ENCODE data around the gene ACYP1.

ACYP1 gene

DNA sequence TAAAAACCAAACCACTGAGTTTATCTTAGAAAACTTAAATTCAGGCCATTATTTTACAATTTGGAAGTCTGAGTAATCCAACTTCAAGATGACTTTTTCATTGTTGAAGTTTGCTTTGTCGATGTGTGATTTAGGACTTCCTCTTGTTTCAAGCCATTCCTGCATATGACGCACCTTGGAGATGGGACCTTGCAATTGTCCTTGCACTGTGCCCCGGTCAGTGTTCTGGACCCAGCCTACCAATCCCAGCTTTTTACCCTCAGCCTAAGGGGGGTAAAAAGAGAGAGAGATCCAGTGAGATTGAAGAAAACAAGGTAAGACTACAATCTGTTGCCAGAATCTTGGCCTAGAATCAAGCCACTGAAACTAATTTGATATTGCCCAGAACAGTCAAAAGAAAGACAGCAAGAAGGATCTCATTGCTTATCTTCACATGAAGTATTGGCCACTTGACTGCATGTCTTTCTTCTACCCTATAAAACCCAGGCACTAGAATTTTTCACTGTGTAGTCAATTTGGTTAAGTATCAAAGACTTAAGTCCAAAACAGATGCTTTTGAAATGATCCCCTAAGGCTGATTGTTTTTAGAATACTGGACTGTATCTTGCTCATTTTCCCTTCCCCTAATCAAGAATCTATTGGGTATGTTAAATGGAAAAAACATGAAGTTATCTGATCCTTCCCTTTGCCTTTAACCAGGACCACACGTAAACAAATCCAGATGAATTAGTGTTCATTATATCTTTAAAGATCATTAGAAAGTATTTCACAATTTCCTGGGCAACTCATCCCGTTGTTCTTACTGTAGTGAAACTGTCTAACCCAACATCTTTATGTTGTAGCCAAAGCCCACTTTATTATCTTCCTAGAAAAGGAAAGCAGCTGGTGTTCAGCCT is 10.2 kb downstream of the ACYP1 start:
- H3K4me3 ChIP-seq (ENCODE audit: low read length) = no peak overlapping the region
- H3K27me3 ChIP-seq (ENCODE audit: control insufficient read depth, insufficient read depth, low read length) = no peaks in the 10 kb centered on the region
- no peaks in the 10 kb centered on the region for H3K9me3 ChIP-seq (ENCODE audit: control insufficient read depth, insufficient read depth, low read length)
- no CpG with 5 or more reads among the region's 5 CpGs for WGBS (ENCODE audit: insufficient coverage, insufficient read length)
- DNase-seq (ENCODE audit: low read depth, low spot score) = no peak
- H3K4me1 ChIP-seq (ENCODE audit: control insufficient read depth, insufficient read depth, low read length) = no peaks in the 10 kb centered on the region
- H3K36me3 ChIP-seq (ENCODE audit: control insufficient read depth, insufficient read depth, low read length) = no peaks in the 10 kb centered on the region
- no peak overlapping the region for H3K27ac ChIP-seq (ENCODE audit: low read length)

GRCh38 chr14:75051556-75051899 is 12.3 kb downstream of the ACYP1 start:
- no peaks in the 10 kb centered on the region for H3K4me1 ChIP-seq (ENCODE audit: control insufficient read depth, insufficient read depth, low read length)
- no peaks in the 10 kb centered on the region for H3K9me3 ChIP-seq (ENCODE audit: control insufficient read depth, insufficient read depth, low read length)
- no peak overlapping the region for H3K4me3 ChIP-seq (ENCODE audit: low read length)
- no peaks in the 10 kb centered on the region for H3K27me3 ChIP-seq (ENCODE audit: control insufficient read depth, insufficient read depth, low read length)
- no peak overlapping the region for H3K27ac ChIP-seq (ENCODE audit: low read length)
- 100% methylated on average over 2 of the region's 5 CpGs for WGBS (ENCODE audit: insufficient coverage, insufficient read length)
- no peak for DNase-seq (ENCODE audit: low read depth, low spot score)
- no peaks in the 10 kb centered on the region for H3K36me3 ChIP-seq (ENCODE audit: control insufficient read depth, insufficient read depth, low read length)

DNA sequence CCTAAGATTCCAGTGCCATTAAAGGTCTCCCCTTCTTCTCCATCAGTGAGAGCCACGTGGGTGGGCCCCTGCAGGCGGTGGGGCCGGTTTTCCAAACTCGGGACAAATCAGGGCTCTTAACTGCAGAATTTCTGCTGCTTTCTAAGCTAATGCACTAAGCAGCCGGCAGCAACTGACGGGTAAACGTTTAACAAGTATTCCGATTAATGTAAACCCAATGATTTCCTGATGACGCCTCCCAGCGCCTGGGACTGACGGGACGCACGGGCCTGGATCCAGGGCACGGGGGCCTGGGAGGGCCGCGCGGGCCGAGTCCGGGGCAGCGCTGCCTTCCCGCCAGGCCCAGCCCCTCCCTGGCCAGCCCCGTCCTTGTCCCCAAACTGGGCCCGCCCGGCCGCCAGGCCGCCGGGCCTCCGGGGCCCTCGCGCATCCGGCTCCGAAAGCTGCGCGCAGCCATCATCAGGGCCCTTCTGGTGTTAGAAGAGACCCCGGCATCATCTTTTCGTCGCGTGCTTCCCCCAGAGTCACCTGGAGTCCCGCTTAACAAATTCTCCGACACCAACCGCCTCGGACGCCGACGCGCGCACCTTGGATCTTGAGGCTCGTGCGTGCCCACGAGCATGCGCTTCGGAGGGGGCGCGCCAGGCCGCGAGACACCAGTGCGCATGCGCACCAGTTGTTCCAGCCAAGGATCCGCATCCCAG is 12.8 kb downstream of the ACYP1 start, which contains the start of gene MLH3:
MLH3 (minus strand) TSS at position 616 of the 704 bp plus-strand sequence. CDS start 1,812 bp downstream, outside the sequence.
- Histone ChIP-seq H3K4me3 (ENCODE audit: low read length) (peak within 1 kb of the TSS; percentile 65; the same call in 1 of the 2 replicates), H3K27ac (ENCODE audit: low read length) (no peak within 1 kb of the TSS), H3K36me3 (ENCODE audit: control insufficient read depth, insufficient read depth, low read length) (no peaks in the 10 kb centered on the region), H3K9me3 (ENCODE audit: control insufficient read depth, insufficient read depth, low read length) (no peaks in the 10 kb centered on the region), H3K27me3 (ENCODE audit: control insufficient read depth, insufficient read depth, low read length) (no peaks in the 10 kb centered on the region), H3K4me1 (ENCODE audit: control insufficient read depth, insufficient read depth, low read length) (no peaks in the 10 kb centered on the region)
- peak; percentile 82 for DNase-seq (ENCODE audit: low read depth, low spot score)
- no CpG with 5 or more reads among the region's 59 CpGs for WGBS (ENCODE audit: insufficient coverage, insufficient read length)

- Histone ChIP-seq H3K4me1 (ENCODE audit: control insufficient read depth, insufficient read depth, low read length) (no peaks in the 10 kb centered on the region), H3K9me3 (ENCODE audit: control insufficient read depth, insufficient read depth, low read length) (no peaks in the 10 kb centered on the region), H3K27ac (ENCODE audit: low read length) (no peak overlapping the region), H3K36me3 (ENCODE audit: control insufficient read depth, insufficient read depth, low read length) (no peaks in the 10 kb centered on the region), H3K27me3 (ENCODE audit: control insufficient read depth, insufficient read depth, low read length) (no peaks in the 10 kb centered on the region), H3K4me3 (ENCODE audit: low read length) (no peak overlapping the region)
- no peak for DNase-seq (ENCODE audit: low read depth, low spot score)
- WGBS (ENCODE audit: insufficient coverage, insufficient read length) = no CpG with 5 or more reads among the region's 3 CpGs
Observed at GRCh38 chr14:75049731-75050201, 14.1 kb downstream of the ACYP1 start.

- WGBS (ENCODE audit: insufficient coverage, insufficient read length) = no CpG with 5 or more reads among the region's 5 CpGs
Observed at GRCh38 chr14:75049136-75049535, 14.7 kb downstream of the ACYP1 start.

GRCh38 chr14:75048101-75048500 is 15.7 kb downstream of the ACYP1 start:
- Histone ChIP-seq H3K4me1 (ENCODE audit: control insufficient read depth, insufficient read depth, low read length) (no peaks in the 10 kb centered on the region), H3K4me3 (ENCODE audit: low read length) (no peak overlapping the region), H3K27me3 (ENCODE audit: control insufficient read depth, insufficient read depth, low read length) (no peaks in the 10 kb centered on the region), H3K36me3 (ENCODE audit: control insufficient read depth, insufficient read depth, low read length) (no peaks in the 10 kb centered on the region), H3K27ac (ENCODE audit: low read length) (no peak overlapping the region), H3K9me3 (ENCODE audit: control insufficient read depth, insufficient read depth, low read length) (no peaks in the 10 kb centered on the region)
- no CpG with 5 or more reads among the region's 2 CpGs for WGBS (ENCODE audit: insufficient coverage, insufficient read length)
- DNase-seq (ENCODE audit: low read depth, low spot score) = no peak

More at GRCh38 chr14:75049136-75049535, 14.7 kb downstream of the ACYP1 start:
- H3K27ac ChIP-seq (ENCODE audit: low read length) = no peak overlapping the region
- no peaks in the 10 kb centered on the region for H3K4me1 ChIP-seq (ENCODE audit: control insufficient read depth, insufficient read depth, low read length)
- no peak overlapping the region for H3K4me3 ChIP-seq (ENCODE audit: low read length)
- no peaks in the 10 kb centered on the region for H3K27me3 ChIP-seq (ENCODE audit: control insufficient read depth, insufficient read depth, low read length)
- no peaks in the 10 kb centered on the region for H3K36me3 ChIP-seq (ENCODE audit: control insufficient read depth, insufficient read depth, low read length)
- H3K9me3 ChIP-seq (ENCODE audit: control insufficient read depth, insufficient read depth, low read length) = no peaks in the 10 kb centered on the region
- DNase-seq (ENCODE audit: low read depth, low spot score) = no peak

- no peaks in the 10 kb centered on the region for H3K27me3 ChIP-seq (ENCODE audit: control insufficient read depth, insufficient read depth, low read length)
- no peak for DNase-seq (ENCODE audit: low read depth, low spot score)
- no peaks in the 10 kb centered on the region for H3K4me1 ChIP-seq (ENCODE audit: control insufficient read depth, insufficient read depth, low read length)
- H3K27ac ChIP-seq (ENCODE audit: low read length) = no peak overlapping the region
- no peaks in the 10 kb centered on the region for H3K36me3 ChIP-seq (ENCODE audit: control insufficient read depth, insufficient read depth, low read length)
- H3K4me3 ChIP-seq (ENCODE audit: low read length) = no peak overlapping the region
- WGBS (ENCODE audit: insufficient coverage, insufficient read length) = no CpG with 5 or more reads among the region's 4 CpGs
- H3K9me3 ChIP-seq (ENCODE audit: control insufficient read depth, insufficient read depth, low read length) = no peaks in the 10 kb centered on the region
Observed at GRCh38 chr14:75047506-75047905, 16.3 kb downstream of the ACYP1 start.

GRCh38 chr14:75046899-75047298 is 16.9 kb downstream of the ACYP1 start:
- no peak for DNase-seq (ENCODE audit: low read depth, low spot score)
- no CpG with 5 or more reads among the region's 3 CpGs for WGBS (ENCODE audit: insufficient coverage, insufficient read length)
- Histone ChIP-seq H3K36me3 (ENCODE audit: control insufficient read depth, insufficient read depth, low read length) (0 out of 2 replicates have a peak, but pooled peaks cover 2% of the 10 kb centered on the region), H3K9me3 (ENCODE audit: control insufficient read depth, insufficient read depth, low read length) (no peaks in the 10 kb centered on the region), H3K4me3 (ENCODE audit: low read length) (no peak overlapping the region), H3K27me3 (ENCODE audit: control insufficient read depth, insufficient read depth, low read length) (no peaks in the 10 kb centered on the region), H3K27ac (ENCODE audit: low read length) (no peak overlapping the region), H3K4me1 (ENCODE audit: control insufficient read depth, insufficient read depth, low read length) (no peaks in the 10 kb centered on the region)

GRCh38 chr14:75046275-75046674 is 17.5 kb downstream of the ACYP1 start:
- no peaks in the 10 kb centered on the region for H3K4me1 ChIP-seq (ENCODE audit: control insufficient read depth, insufficient read depth, low read length)
- H3K9me3 ChIP-seq (ENCODE audit: control insufficient read depth, insufficient read depth, low read length) = no peaks in the 10 kb centered on the region
- no peaks in the 10 kb centered on the region for H3K27me3 ChIP-seq (ENCODE audit: control insufficient read depth, insufficient read depth, low read length)
- no peak overlapping the region for H3K27ac ChIP-seq (ENCODE audit: low read length)
- WGBS (ENCODE audit: insufficient coverage, insufficient read length) = no CpG with 5 or more reads among the region's 5 CpGs
- no peak overlapping the region for H3K4me3 ChIP-seq (ENCODE audit: low read length)
- no peak for DNase-seq (ENCODE audit: low read depth, low spot score)
- 0 out of 2 replicates have a peak, but pooled peaks cover 5% of the 10 kb centered on the region for H3K36me3 ChIP-seq (ENCODE audit: control insufficient read depth, insufficient read depth, low read length)

- Histone ChIP-seq H3K4me3 (ENCODE audit: low read length) (no peak overlapping the region), H3K27ac (ENCODE audit: low read length) (no peak overlapping the region), H3K9me3 (ENCODE audit: control insufficient read depth, insufficient read depth, low read length) (no peaks in the 10 kb centered on the region), H3K4me1 (ENCODE audit: control insufficient read depth, insufficient read depth, low read length) (no peaks in the 10 kb centered on the region), H3K36me3 (ENCODE audit: control insufficient read depth, insufficient read depth, low read length) (0 out of 2 replicates have a peak, but pooled peaks cover 5% of the 10 kb centered on the region), H3K27me3 (ENCODE audit: control insufficient read depth, insufficient read depth, low read length) (no peaks in the 10 kb centered on the region)
- no peak for DNase-seq (ENCODE audit: low read depth, low spot score)
- no CpG with 5 or more reads among the region's 8 CpGs for WGBS (ENCODE audit: insufficient coverage, insufficient read length)
Observed at GRCh38 chr14:75044752-75045151, 19.1 kb downstream of the ACYP1 start.

Data from iPS DF 6.9 (cell line).